Liver (tissue), 3 donors: ENCODE results near the gene GRIK2.

Source experiments
- EGR1 ChIP-seq, 2 donors: IDR thresholded peaks; 2 replicates each; pipeline ENCODE4 v1.6.1; 2016 to 2018; ENCODE audit warnings: antibody characterized with exemption in 2 of 2, low read depth in 2 of 2
- FOXA1 ChIP-seq: IDR thresholded peaks from 2 replicates; pipeline ENCODE4 v1.6.1; 2016; ENCODE audit warnings: antibody characterized with exemption
- JUND ChIP-seq, 2 donors: IDR thresholded peaks; 2 replicates each; pipeline ENCODE4 v1.6.1; 2016; ENCODE audit warnings: antibody characterized with exemption in 2 of 2
- RXRA ChIP-seq, 2 donors: IDR thresholded peaks; 2 replicates each; pipeline ENCODE4 v1.6.1; 2017 to 2018; ENCODE audit warnings: antibody characterized with exemption in 2 of 2, mild to moderate bottlenecking in 1 of 2
- SP1 ChIP-seq: IDR thresholded peaks from 2 replicates; pipeline ENCODE4 v1.6.1; 2018; ENCODE audit warnings: antibody characterized with exemption, mild to moderate bottlenecking
- TAF1 ChIP-seq: conservative IDR thresholded peaks from 2 replicates; pipeline ENCODE4 v1.6.1; 2016; ENCODE audit warnings: antibody characterized with exemption, mild to moderate bottlenecking
- YY1 ChIP-seq: IDR thresholded peaks from 2 replicates; pipeline ENCODE4 v1.6.1; 2016; ENCODE audit warnings: antibody characterized with exemption, mild to moderate bottlenecking
- TF ChIP-seq, protein P1 (sequence below): fragments of 150-350 bp; IDR thresholded peaks from 2 replicates; pipeline ENCODE4 v1.5.1; 2017; ENCODE audit warnings: improper control_type of control experiment, low read depth, low read length; ENCODE audit not compliant: missing input control
- TF ChIP-seq, protein P2 (sequence below): IDR thresholded peaks from 2 replicates; pipeline ENCODE4 v1.6.1; 2016; ENCODE audit warnings: antibody characterized with exemption
- TF ChIP-seq, protein P3 (sequence below): IDR thresholded peaks from 2 replicates; pipeline ENCODE4 v1.6.1; 2016; ENCODE audit warnings: antibody characterized with exemption
- TF ChIP-seq, protein P4 (sequence below): IDR thresholded peaks from 2 replicates; pipeline ENCODE4 v1.6.1; 2016; ENCODE audit warnings: antibody characterized with exemption, mild to moderate bottlenecking
- donor health status: healthy.
- donor health status: healthy.

DNA sequence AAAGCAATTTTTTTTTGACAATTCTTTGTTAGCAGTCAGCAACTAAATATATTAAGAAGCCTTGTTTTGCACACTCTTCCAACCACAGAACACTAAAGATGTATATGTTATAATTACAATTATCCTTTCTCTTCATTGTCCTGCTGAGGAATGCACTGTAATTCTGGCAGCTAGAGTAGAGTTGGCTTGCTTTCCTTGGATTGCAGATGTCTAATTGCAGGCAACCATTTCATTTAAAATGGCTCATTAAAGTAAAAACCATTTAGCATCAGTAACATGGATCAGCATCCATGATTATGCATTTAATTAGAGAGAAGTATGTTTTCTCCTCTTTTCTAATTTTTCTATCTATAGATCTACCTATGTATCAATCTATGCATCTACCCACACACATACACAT is 335.4 kb downstream of the GRIK2 start:
- TF ChIP-seq, protein P1, sequence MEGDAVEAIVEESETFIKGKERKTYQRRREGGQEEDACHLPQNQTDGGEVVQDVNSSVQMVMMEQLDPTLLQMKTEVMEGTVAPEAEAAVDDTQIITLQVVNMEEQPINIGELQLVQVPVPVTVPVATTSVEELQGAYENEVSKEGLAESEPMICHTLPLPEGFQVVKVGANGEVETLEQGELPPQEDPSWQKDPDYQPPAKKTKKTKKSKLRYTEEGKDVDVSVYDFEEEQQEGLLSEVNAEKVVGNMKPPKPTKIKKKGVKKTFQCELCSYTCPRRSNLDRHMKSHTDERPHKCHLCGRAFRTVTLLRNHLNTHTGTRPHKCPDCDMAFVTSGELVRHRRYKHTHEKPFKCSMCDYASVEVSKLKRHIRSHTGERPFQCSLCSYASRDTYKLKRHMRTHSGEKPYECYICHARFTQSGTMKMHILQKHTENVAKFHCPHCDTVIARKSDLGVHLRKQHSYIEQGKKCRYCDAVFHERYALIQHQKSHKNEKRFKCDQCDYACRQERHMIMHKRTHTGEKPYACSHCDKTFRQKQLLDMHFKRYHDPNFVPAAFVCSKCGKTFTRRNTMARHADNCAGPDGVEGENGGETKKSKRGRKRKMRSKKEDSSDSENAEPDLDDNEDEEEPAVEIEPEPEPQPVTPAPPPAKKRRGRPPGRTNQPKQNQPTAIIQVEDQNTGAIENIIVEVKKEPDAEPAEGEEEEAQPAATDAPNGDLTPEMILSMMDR: no peak
- no peak for TF ChIP-seq SP1
- TF ChIP-seq FOXA1: no peak
- TF ChIP-seq, protein P2, sequence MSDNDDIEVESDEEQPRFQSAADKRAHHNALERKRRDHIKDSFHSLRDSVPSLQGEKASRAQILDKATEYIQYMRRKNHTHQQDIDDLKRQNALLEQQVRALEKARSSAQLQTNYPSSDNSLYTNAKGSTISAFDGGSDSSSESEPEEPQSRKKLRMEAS: no peak
- TF ChIP-seq YY1: no peak
- no peak for TF ChIP-seq TAF1
- no peak for TF ChIP-seq RXRA (IDR thresholded peaks at IDR 0.05)
- no peak for TF ChIP-seq JUND (IDR thresholded peaks at IDR 0.05)
- no peak for TF ChIP-seq EGR1 (IDR thresholded peaks at IDR 0.05; ENCODE audit: low read depth in 2 of 2)
- TF ChIP-seq, protein P3, sequence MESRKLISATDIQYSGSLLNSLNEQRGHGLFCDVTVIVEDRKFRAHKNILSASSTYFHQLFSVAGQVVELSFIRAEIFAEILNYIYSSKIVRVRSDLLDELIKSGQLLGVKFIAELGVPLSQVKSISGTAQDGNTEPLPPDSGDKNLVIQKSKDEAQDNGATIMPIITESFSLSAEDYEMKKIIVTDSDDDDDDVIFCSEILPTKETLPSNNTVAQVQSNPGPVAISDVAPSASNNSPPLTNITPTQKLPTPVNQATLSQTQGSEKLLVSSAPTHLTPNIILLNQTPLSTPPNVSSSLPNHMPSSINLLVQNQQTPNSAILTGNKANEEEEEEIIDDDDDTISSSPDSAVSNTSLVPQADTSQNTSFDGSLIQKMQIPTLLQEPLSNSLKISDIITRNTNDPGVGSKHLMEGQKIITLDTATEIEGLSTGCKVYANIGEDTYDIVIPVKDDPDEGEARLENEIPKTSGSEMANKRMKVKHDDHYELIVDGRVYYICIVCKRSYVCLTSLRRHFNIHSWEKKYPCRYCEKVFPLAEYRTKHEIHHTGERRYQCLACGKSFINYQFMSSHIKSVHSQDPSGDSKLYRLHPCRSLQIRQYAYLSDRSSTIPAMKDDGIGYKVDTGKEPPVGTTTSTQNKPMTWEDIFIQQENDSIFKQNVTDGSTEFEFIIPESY: no peak
- TF ChIP-seq, protein P4, sequence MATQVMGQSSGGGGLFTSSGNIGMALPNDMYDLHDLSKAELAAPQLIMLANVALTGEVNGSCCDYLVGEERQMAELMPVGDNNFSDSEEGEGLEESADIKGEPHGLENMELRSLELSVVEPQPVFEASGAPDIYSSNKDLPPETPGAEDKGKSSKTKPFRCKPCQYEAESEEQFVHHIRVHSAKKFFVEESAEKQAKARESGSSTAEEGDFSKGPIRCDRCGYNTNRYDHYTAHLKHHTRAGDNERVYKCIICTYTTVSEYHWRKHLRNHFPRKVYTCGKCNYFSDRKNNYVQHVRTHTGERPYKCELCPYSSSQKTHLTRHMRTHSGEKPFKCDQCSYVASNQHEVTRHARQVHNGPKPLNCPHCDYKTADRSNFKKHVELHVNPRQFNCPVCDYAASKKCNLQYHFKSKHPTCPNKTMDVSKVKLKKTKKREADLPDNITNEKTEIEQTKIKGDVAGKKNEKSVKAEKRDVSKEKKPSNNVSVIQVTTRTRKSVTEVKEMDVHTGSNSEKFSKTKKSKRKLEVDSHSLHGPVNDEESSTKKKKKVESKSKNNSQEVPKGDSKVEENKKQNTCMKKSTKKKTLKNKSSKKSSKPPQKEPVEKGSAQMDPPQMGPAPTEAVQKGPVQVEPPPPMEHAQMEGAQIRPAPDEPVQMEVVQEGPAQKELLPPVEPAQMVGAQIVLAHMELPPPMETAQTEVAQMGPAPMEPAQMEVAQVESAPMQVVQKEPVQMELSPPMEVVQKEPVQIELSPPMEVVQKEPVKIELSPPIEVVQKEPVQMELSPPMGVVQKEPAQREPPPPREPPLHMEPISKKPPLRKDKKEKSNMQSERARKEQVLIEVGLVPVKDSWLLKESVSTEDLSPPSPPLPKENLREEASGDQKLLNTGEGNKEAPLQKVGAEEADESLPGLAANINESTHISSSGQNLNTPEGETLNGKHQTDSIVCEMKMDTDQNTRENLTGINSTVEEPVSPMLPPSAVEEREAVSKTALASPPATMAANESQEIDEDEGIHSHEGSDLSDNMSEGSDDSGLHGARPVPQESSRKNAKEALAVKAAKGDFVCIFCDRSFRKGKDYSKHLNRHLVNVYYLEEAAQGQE: no peak
